Putamen (tissue), 1 donor: ENCODE results near the gene SLC26A11.
"Not testable (repeated sequence)": the region's sequence is repeated elsewhere in the genome, so short reads cannot be mapped to it uniquely, and the experiment has no call there.

Experiments
- DNase-seq: peaks from one replicate; pipeline ENCODE4 v3.0.0-alpha.2; 2016; ENCODE audit warnings: low spot score

The SLC26A11 gene

DNA sequence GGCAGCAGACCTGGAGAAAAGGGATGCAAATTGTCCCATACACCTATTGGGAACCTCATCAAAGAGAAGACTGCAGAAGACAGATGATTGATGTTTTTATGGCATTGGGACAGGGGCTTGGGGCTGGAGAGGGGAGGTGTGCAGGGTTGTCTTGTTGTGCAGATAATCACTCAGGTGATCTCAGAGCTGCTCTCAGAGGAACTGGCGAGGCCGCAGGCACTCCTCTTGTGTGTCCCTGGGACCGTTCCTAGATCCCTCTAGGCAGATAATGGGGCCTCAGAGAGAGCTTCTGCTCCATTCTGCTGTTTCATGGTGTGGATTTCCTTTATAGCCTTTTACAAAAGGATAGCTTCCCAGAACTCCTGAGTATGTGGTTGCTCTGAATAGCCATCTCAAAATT lies 42.1 kb downstream of the SLC26A11 start:
- DNase-seq: no peak

DNA sequence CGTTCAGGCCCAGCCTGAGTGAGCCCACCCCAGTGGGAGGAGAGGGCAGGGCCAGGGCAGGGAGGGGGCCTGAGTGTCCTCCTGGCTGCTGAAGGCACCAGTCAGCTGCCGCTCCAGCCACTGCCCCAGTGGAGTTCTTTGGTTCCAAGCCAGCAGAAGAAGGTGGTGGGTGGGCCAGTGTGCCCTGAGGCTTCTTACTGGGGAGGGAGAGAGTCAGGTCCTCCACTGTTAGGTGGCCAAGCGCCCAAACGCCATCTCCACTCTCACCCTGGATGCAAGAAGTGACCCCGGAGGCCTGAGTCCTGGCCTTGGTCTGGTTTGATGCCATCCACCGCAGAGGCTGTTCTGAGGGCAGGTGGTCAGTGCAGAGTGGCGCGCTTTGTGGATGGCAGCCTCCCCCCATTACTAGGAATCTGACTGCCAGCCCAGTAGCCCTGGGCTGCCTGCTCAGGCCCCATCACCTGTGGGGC lies 42.6 kb downstream of the SLC26A11 start:
- DNase-seq: no peak

DNA sequence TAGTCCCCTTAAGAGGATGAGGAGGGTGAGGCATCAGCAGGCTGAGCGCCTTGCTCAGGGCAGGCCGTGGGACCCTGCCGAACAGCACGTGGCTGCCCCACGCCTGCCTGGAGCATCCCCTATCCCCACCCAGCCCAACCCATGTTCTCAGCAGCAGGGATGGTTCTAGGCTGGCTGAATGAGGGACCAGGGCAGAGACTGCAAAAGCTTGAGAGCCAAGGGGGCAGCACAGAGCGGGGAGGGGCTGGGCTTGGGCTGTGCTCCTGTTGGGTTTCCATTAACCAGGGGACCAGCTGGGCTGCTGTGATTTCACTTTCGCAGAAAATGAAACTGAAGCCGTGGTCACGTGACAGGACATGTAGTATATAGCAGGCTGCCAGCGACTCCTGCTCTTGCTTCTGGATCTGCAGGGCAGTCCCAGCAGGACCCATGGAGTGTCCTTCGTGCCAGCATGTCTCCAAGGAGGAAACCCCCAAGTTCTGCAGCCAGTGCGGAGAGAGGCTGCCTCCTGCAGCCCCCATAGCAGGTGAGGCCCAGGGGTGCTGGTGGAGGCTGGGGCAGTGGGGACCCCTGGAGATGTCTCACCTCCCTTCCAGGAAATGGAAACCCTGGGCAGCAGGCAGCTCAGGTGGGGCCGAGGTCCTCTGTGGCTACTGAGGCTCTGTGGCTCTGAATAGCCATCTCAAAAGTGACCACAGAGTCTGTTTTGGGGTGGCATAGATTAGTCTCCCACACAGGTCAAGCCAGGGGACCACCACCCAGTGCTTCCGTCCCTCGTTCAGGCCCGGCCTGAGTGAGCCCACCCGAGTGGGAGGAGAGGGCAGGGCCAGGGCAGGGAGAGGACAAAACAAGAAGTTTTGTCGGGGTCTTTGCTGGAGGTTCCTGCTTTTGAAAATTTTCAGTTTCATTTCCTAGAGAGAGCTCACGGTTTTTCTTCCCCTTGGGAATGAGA lies 43.3 kb downstream of the SLC26A11 start:
- DNase-seq: no peak

DNA sequence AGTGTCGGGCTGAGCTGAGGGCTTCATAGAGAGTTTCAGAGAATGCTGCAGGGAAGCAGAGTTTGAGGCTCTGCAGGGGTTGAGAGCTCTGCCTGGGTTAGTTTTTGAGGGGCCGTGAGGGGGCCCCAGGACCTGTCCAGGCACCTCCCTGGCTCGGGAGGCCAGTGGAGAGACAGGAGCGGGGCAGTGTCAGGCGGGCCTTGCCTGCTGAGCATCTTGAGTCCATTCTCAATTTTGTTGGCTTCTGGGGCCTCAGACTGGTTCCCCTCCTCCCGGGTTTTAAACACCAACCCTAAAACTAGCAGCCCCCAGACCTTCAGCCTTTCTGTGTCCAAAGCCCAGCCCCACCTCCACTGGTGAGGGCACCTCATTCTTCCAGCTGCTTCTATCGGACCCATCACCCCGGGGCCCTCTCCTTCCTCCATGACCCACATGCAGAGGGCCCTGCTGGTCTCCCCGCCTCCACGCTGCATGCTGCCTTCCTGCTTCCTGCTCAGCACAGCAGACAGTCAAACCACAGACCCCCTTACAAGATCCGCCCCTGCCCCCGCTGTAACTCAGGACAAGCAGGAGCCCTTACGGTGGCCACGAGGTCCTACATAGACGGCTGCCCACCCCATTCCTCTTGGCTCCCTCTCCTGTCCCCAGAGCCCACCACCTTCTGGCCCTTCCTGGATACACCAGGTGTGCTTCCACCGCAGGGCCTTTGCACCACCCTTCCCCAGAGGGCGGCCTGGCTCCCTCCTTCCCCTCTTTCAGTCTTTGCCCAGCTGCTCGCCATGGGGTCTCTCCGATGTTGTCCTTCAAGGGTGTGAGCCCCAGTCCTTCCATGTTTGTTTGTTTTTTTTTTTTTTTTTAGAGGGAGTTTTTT lies 44.2 kb downstream of the SLC26A11 start:
- no peak for DNase-seq

DNA sequence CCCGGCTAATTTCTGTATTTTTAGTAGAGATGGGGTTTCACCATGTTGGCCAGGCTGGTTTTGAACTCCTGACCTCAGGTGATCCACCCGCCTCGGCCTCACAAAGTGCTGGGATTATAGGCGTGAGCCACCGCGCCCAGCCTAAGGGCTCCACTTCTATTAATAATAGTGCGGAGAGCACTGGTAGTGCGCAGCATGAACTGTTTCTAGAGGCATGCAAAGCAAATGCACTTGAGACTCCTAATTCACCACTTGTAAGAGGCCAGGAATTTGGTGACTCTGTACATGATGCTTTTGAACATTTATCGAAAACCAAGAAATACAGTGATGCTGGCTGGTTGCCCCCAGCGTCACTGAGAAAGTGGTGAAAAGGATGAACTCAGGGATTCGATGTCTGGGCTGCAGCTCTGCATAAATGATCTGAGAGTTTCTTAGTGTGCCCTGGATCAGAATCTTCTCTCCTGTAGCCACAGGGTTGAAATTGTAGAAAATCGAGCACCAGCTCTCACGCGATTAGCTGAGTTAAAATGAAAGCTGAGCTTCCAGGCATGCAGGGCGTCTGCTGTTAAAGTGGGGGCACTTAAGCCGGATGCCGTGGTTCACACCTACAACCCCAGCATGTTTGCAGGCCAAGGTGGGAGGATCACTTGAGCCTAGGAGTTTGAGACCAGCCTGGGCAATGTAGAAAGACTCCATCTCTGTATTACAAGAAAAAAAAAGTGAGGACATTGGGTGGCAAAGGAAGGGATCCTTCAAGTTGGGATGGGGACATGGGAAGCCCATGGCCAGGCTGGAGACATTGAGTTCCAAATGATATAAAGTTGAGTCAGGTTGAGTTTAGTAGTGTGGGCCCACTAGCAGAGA lies 45.2 kb downstream of the SLC26A11 start:
- no peak for DNase-seq

DNA sequence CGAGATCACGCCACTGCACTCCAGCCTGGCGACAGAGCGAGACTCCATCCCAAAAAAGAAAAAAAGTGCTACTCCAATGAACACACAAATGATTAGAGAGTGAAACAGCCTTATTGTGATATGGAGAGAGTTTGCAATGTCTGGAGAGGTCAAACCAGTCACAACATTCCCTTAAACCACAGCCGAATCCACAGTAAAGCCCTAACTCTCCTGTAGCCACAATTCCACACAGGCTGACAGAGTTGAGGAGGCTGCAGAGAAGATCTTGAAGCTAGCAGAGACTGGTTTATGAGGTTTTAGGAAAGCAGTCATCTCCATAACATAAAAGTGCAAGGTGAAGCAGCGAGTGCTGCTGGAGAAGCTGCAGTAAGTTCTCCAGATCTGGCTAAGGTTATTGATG lies 47.2 kb downstream of the SLC26A11 start:
- no peak for DNase-seq

DNA sequence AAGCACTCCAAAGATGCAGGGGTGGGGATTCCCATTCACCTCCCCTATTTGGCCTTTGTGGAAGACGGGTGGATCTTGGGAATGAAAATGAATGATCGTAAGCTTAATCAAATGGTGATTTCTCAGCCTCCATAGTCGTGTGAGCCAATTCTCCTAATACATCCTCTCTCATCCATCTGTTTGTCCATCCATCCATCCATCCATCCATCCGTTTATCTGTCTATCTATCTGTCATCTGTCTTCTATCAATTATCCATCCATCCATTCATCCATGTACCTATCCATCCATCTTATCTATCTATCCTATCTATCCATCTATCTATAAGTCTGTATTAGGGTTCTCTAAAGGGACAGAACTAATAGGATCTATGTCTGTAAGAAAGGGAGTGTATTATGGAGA lies 48.2 kb downstream of the SLC26A11 start:
- DNase-seq: no peak

DNA sequence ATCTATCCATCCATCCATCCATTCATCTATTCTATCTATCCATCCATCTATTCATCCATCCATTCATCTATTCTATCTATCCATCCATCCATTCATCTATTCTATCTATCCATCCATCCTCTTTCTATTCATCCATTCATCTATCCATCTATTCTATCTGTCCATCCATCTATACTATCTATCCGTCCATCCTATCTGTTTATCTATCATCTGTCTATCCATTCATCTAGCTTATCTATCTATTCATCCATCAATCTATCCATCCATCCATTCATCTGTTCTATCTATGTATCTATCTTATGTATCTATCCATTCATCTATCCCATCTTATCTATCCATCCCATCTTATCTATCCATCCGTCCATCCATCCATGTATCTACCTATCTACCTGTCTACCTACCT lies 49.2 kb downstream of the SLC26A11 start:
- DNase-seq: no peak

DNA sequence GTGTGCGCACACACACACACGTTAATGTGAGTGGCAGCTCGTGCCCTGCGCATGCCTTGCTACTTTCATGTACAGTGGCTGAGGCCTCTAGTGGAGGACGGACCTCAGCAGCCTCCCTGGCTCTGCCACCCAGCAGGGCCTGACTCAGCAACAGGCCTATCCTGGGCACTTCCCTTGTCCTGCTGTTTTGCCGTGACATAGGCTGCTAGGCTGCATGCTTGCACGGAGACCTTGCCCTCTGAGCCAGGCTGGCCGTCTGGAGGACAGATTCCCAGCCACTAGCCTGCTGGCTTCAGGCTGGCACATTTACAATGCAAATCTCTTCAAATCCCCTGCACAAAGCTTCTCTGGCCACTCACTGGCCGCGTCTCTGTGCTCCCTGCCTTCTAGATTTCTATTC lies 49.9 kb downstream of the SLC26A11 start:
- no peak for DNase-seq

DNA sequence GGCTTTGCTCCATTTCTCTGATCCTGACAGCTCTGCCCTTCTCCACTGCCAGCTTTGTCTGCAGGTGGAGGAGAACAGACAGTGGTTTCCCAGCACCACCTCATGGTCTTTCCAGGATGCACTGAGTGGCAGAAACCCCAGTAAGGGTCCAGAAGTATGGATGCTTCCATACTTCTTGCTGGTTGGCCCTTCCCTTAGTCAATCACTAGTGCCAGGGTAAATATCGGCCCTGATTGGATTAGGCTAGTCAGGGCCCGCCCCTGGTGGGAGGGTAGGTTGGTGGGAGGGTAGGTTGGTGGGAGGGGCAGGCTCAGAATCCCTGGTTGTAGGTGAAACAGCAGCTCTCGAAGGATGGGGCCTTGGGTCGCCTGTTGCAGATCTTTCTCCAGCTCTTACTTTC lies 50.6 kb downstream of the SLC26A11 start:
- no peak for DNase-seq

DNA sequence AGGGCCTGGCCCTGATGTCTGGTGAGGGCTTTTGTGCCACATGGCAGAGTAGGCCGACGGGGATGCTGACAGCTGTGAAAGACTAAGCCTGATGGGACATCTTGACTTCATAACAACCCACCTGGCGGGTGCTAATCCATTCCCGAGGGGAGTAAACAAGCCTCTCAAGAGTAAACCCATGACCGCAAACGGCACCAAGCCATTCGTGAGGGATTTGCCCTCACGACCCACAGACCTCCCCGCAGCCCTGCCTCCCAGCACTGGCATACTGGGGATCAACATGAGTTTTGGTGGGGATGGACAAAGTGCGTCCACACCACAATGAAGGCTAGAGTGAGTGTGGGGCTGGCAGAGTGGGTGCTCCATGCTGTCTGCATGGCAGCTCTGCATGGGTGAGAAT lies 52.1 kb downstream of the SLC26A11 start:
- DNase-seq: no peak

DNA sequence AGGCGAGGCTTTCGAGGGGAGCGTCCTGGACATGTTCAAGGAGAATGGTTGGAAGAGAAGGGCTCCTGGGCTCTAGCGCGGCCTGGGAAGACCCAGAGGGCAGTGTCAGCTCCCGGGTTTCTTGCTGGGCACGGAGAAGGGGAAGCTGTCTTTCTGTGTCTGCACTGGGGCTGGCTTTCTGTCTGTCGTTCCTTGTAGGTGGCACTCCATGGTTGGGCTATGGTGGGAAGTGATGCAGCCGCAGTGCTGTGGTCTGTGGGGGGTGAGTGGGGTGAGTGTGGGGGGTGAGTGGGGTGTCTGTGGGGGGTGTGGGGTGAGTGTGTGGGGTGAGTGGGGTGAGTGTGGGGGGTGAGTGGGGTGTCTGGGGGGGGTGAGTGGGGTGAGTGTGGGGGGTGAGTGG lies 54.1 kb downstream of the SLC26A11 start:
- no peak for DNase-seq

DNA sequence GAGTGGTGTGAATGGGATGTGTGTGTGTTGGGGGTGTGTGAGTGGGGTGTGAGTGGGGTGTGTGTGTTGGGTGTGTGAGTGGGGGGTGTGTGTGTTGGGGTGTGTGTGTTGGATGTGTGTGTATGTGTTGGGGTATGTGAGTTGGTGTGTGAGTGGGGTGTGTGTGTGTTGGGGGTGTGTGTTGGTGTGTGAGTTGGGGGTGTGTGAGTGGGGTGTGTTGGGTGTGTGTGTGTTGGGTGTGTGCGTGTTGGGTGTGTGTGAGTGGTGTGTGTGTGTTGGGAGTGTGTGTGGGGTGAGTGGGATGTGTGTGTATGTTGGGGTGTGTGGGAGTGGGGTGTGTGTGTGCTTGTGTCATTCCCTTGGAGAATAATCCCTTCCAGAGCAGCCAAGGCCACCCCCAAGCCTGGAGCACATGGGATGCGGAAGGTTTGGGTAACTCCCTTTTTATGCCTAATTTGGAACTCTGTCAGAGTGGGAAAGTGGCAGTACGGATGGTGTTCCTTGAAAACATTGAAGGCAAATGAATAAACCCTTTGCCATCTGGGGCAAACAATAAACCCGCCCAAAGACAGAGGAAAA lies 54.7 kb downstream of the SLC26A11 start:
- DNase-seq: no peak

DNA sequence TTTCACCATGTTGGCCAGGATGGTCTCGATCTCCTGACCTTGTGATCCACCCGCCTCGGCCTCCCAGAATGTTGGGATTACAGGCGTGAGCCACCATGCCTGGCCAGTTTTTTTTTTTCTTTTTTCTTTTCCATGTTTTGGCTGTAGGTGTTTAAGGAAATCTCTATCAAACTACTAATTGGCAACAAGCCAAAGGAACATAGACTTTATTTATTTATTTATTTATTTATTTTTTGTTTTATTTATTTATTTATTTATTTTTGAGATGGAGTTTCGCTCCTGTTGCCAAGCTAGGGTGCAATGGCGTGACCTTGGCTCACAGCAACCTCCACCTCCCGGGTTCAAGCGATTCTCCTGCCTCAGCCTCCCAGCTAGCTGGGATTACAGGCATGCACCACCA lies 55.6 kb downstream of the SLC26A11 start:
- not testable (repeated sequence) for DNase-seq

DNA sequence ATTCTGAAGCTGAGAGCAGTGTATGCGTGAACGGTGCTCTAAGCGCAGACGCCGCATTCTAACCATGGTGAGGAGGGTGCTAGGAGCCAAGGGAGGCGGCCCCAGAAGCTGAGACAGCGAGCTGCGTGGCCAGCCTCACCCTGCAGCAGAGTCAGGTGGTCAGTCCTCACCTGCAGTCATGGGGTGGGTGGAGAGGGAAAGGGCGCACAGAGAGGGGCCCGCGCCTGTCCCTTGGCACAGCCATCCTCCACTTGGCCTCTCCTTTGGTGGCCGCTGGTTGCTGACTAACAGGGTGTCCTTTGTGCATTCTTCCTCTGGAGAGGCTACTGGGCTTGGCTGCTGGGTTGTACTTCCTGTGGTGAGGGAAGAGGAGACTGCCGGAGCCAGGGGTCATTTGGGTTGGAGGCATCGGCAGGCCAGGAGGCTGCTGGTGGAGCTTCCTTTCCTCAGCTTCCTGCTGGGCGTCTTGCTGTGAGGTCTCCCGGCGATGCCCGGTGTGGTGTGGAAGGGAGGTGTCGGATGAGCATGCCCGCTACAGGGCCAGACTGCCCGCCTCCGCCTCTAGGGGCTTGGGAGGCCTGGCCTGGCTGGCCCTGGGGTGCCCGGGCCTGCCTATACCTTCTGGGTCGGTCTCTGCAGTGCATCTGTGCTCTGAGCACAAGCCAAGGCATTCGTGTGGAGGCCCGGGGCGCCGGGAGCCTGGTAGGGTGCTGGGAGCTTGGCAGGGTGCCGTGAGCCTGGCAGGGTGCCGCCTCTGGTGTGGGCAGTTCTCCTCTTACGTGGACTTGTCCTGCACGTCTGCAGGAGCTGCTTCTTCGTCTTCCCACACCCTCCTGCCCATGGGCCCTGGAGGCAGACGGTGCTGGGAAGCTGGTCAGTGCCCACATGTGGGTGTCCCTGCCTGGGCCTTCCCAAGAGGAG lies 57.8 kb downstream of the SLC26A11 start:
- DNase-seq: no peak

DNA sequence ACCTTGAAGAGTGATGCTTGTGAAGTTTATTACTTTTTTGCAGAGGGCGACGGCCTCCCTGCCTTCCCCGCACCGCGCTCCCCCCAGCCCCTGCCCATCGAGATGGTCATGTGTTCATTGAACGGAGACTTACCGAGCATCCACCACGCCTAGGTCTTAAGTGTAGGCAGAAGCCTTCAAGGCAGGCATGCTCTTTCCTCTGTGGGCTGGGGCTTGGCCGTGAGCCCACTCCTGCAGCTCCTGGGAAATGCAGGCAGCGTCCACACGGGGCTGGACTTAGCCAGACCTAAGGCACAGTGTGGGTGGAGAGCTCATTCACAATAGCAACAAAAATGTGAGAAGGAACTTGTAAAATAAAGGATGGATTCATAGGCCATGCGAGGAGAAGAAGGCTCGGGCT lies 59.7 kb downstream of the SLC26A11 start:
- no peak for DNase-seq

DNA sequence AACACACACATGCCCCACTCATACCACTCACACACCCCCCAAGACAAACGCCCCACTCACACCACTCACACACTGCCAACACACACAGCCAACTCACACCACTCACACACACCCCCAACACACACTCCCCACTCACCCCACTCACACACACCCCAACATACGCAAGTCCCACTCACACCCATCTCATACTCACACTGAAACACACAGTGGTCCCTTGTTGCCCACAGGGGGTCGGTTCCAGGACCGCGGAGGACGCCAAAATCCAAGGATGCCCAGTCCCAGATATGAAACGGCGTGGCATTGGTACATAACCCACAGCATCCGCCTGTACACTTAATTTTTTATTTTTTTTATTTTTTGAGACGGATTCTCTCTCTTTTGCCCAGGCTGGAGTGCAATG lies 61.3 kb downstream of the SLC26A11 start:
- no peak for DNase-seq

DNA sequence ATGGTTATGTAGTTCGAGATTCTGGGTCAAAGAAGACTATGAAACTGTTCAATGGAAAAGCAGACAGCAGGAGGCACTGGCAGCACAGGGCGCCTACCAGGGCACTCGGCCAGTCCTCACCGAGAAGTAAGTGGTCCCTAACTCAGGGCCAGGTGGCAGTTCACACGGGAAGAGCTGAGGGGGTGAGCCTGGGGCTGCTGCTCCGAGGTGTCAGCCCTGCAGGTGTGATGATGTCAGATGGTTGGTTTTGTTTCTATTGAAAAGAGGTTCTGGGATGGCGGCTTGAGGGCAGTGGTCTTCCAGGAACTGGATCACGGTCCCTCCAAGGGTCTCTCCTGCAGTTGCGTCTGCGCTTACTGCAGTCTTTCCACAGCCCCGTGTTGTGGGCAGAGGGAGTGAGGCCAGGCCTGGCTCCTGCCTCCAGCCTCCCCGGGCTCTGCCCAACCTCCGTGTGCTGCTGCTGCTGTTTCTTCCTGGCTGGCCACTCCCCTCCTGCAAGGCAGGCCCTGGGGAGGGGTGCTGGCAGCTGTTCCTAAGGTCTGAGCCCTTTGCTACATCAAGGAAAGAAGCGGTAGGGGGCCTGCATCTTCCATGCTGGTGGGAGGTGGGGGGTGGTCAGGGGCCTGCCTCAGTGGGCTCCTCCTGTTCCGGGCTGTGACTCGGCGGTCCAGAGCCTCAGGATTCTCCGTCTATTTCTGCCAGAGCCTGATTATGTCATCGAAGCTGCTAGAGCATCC lies 63.1 kb downstream of the SLC26A11 start:
- no peak for DNase-seq

DNA sequence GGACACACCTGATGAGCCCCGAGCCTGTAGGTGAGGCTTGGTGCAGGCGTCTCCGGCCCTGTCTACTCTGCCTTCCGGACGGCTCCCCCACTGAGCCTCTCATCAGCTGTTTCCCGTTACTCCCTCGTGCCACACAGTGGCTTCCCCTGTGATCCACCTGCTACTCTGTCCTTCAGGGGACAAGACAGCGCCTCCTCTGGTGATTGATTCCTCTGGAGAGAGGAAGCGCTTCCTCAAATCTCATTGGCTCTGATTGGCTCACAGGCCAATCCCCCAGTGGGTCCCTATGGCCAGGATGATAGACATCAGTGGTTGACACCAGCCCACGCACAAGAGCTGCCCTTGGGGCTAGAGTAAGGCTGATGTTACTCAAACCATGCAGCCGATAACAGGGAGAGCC lies 64.4 kb downstream of the SLC26A11 start:
- no peak for DNase-seq
